Spleen (tissue), 7 donors: ENCODE data around the gene FDX2.

Experiments used
- POLR2A ChIP-seq, 3 donors: fragments of 450-650 bp; IDR thresholded peaks; one replicate each; pipeline ENCODE4 v1.5.1; 2017; ENCODE audit warnings: antibody characterized with exemption in 3 of 3, mild to moderate bottlenecking in 1 of 3
- POLR2AphosphoS5 ChIP-seq, 3 donors: sonication (generic); formaldehyde crosslinking; IDR thresholded peaks; one replicate each; pipeline ENCODE4 v1.5.1; 2017; ENCODE audit warnings: antibody characterized with exemption in 3 of 3
- TF ChIP-seq, protein P1 (sequence below), 11 experiments: fragments of 200-600 bp in 7 of 11; fragments of 450-650 bp in 4 of 11; sonication (generic) in 4 of 11; IDR thresholded peaks in 8 of 11; conservative IDR thresholded peaks in 3 of 11; 1 replicate in 7 of 11; 2 replicates in 4 of 11; pipeline versions ENCODE4 v1.4.0 to v1.8.0; 2016 to 2021; ENCODE audit warnings: antibody characterized with exemption in 11 of 11, inconsistent platforms in 4 of 11, mild to moderate bottlenecking in 1 of 11
- donor health status: DM: no; HTN: no; CAD: no; lungs with moderate emphysema.
- donor health status: DM: no; HTN: no; CAD: no.
- donor health status: DM: no; HTN: no; CAD: no.

DNA sequence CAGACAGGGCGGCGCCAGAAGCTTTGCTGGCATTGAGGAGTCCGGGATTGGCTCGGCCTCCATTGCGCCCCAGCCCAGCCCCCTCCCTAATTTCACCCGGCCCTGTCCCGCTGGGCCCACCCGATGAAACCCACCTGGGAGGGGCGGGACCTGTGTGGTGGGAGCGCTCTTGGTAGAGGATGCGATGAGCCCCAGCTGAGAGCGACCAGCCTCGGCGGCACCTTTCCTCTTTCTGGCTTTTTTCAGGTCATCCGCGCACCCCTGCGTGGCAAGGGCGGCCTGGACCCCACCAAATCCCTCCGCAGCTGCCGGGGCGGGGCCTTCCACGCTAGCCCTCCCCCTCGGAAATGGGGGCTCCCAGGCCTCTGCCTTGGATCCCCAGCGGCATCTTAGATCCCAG, 6.4 kb downstream of the FDX2 start, which contains the start of gene ZGLP1:
- TF ChIP-seq, protein P1, sequence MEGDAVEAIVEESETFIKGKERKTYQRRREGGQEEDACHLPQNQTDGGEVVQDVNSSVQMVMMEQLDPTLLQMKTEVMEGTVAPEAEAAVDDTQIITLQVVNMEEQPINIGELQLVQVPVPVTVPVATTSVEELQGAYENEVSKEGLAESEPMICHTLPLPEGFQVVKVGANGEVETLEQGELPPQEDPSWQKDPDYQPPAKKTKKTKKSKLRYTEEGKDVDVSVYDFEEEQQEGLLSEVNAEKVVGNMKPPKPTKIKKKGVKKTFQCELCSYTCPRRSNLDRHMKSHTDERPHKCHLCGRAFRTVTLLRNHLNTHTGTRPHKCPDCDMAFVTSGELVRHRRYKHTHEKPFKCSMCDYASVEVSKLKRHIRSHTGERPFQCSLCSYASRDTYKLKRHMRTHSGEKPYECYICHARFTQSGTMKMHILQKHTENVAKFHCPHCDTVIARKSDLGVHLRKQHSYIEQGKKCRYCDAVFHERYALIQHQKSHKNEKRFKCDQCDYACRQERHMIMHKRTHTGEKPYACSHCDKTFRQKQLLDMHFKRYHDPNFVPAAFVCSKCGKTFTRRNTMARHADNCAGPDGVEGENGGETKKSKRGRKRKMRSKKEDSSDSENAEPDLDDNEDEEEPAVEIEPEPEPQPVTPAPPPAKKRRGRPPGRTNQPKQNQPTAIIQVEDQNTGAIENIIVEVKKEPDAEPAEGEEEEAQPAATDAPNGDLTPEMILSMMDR (IDR thresholded peaks at IDR 0.05 in 8 of 11, conservative IDR thresholded peaks at IDR 0.05 in 3 of 11), result no peak
- TF ChIP-seq POLR2AphosphoS5 (IDR thresholded peaks at IDR 0.05) (no peak), POLR2A (IDR thresholded peaks at IDR 0.05) (no peak)
